HCT116 (cell line): Measurements from ENCODE around the gene SORL1-AS1.

ENCODE experiments used
- ATAC-seq: fragments of 200-7000 bp; cut with Tn5 transposase; 2 replicates; pipeline ENCODE4 v1.9.1; 2020; ENCODE audit warnings: mild to moderate bottlenecking, moderate library complexity
- BruUV-seq: library from RNA; stranded (reverse); fragments of 400-500 nt; replicated peaks from 2 replicates; lab custom pipeline; 2021; lab: Mats Ljungman, UMichigan
- CTCF ChIA-PET: fragments of 300-600 bp; sonication (Branson Sonifier 250); formaldehyde crosslinking; loops from one replicate; lab custom pipeline; 2021; ENCODE audit warnings: antibody characterized with exemption; lab: Charles Lee
- POLR2A ChIA-PET: fragments of 300-600, 350-600 bp; sonication (Branson Sonifier 250); formaldehyde crosslinking; loops from one replicate; lab custom pipeline; 2021; ENCODE audit warnings: antibody characterized with exemption; lab: Charles Lee
- RAD21 ChIA-PET, 2 experiments: fragments of 300-600 bp; sonication (Branson Sonifier 250); formaldehyde crosslinking; loops; one replicate each; lab custom pipeline; 2023; ENCODE audit warnings: low total read pairs in 2 of 2; ENCODE audit not compliant: uncharacterized antibody in 2 of 2, unreplicated experiment in 2 of 2, low non-redundant PET in 1 of 2; lab: Charles Lee
- DNase-seq: peaks from one replicate; pipeline ENCODE4 v3.0.0-alpha.2; 2010; ENCODE audit warnings: low read depth, low spot score
- H2AFZ ChIP-seq: fragments of 200-600 bp; shearing (Covaris generic), sonication (generic); 2 replicates; pipeline ENCODE4 v1.6.1; 2017; ENCODE audit warnings: low read depth, mixed run types, mixed read lengths, antibody characterized with exemption, low read length; ENCODE audit not compliant: poor library complexity, severe bottlenecking
- H3K27ac ChIP-seq: 2 replicates; pipeline ENCODE4 v1.5.1; 2012; ENCODE audit warnings: low read depth, low read length
- H3K27me3 ChIP-seq: fragments of 200-600 bp; sonication (generic); 2 replicates; pipeline ENCODE4 v1.6.1; 2016; ENCODE audit warnings: mixed run types, low read length, mixed read lengths; ENCODE audit not compliant: insufficient read depth
- H3K36me3 ChIP-seq, 2 experiments: fragments of 200-500 bp in 1 of 2; fragments of 200-600 bp in 1 of 2; sonication (Bioruptor generic) in 1 of 2; sonication (generic) in 1 of 2; 2 replicates each; pipeline versions ENCODE4 v1.5.1 to v1.6.1; 2014 to 2016; ENCODE audit warnings: low read length in 2 of 2, inconsistent platforms in 1 of 2, mixed read lengths in 1 of 2, mixed run types in 1 of 2; ENCODE audit not compliant: insufficient read depth in 2 of 2, control insufficient read depth in 1 of 2
- H3K4me1 ChIP-seq, 2 experiments: fragments of 200-600 bp in 1 of 2; sonication (generic) in 1 of 2; 2 replicates each; pipeline versions ENCODE4 v1.5.1 to v1.6.1; 2012 to 2017; ENCODE audit warnings: low read length in 2 of 2, inconsistent platforms in 1 of 2, mild to moderate bottlenecking in 1 of 2, mixed read lengths in 1 of 2, mixed run types in 1 of 2, moderate library complexity in 1 of 2; ENCODE audit not compliant: insufficient read depth in 2 of 2, control insufficient read depth in 1 of 2
- H3K4me2 ChIP-seq: fragments of 200-600 bp; sonication (generic); 2 replicates; pipeline ENCODE4 v1.6.1; 2017; ENCODE audit warnings: mixed run types, low read length, mixed read lengths
- H3K4me3 ChIP-seq, 2 experiments: fragments of 200-600 bp in 1 of 2; sonication (generic) in 1 of 2; replicated peaks in 1 of 2; 2 replicates each; pipeline ENCODE4 v1.5.1; 2011 to 2016; ENCODE audit warnings: low read length in 2 of 2, control low read depth in 1 of 2, low read depth in 1 of 2, mild to moderate bottlenecking in 1 of 2, mixed read lengths in 1 of 2, mixed run types in 1 of 2
- H3K79me2 ChIP-seq: fragments of 200-600 bp; sonication (generic); 2 replicates; pipeline ENCODE4 v1.6.1; 2017; ENCODE audit warnings: mild to moderate bottlenecking, mixed run types, low read length, moderate library complexity, mixed read lengths; ENCODE audit not compliant: insufficient read depth
- H3K9ac ChIP-seq: fragments of 200-600 bp; sonication (generic); 2 replicates; pipeline ENCODE4 v1.6.1; 2016; ENCODE audit warnings: low read length, mixed read lengths
- H3K9me2 ChIP-seq: fragments of 200-600 bp; sonication (generic), shearing (Covaris generic); 2 replicates; pipeline ENCODE4 v1.6.1; 2017; ENCODE audit warnings: mixed run types, mild to moderate bottlenecking, moderate library complexity; ENCODE audit not compliant: insufficient read depth
- H3K9me3 ChIP-seq, 2 experiments: fragments of 200-500 bp in 1 of 2; fragments of 200-600 bp in 1 of 2; sonication (Bioruptor generic) in 1 of 2; sonication (generic) in 1 of 2; 2 replicates each; pipeline ENCODE4 v1.6.1; 2014 to 2017; ENCODE audit warnings: low read length in 2 of 2, mixed read lengths in 2 of 2, inconsistent platforms in 1 of 2, low read depth in 1 of 2, mild to moderate bottlenecking in 1 of 2, mixed run types in 1 of 2, moderate library complexity in 1 of 2; ENCODE audit not compliant: control insufficient read depth in 1 of 2, insufficient read depth in 1 of 2
- H4K20me1 ChIP-seq: fragments of 200-600 bp; sonication (generic), shearing (Covaris generic); 2 replicates; pipeline ENCODE4 v1.6.1; 2017; ENCODE audit warnings: mixed run types, mild to moderate bottlenecking, moderate library complexity; ENCODE audit not compliant: insufficient read depth
- CBX3 ChIP-seq: IDR thresholded peaks from 2 replicates; pipeline ENCODE4 v1.6.1; 2012; ENCODE audit warnings: low read depth
- CEBPB ChIP-seq: IDR thresholded peaks from 2 replicates; pipeline ENCODE4 v1.6.1; 2012; ENCODE audit warnings: low read depth
- EZH2 ChIP-seq: fragments of 200-600 bp; sonication (generic); IDR thresholded peaks from 2 replicates; pipeline ENCODE4 v1.6.1; 2017; ENCODE audit warnings: antibody characterized with exemption, mixed run types
- FOSL1 ChIP-seq: IDR thresholded peaks from 2 replicates; pipeline ENCODE4 v1.6.1; 2012; ENCODE audit warnings: low read depth
- JUND ChIP-seq: IDR thresholded peaks from 2 replicates; pipeline ENCODE4 v1.6.1; 2012
- POLR2A ChIP-seq: IDR thresholded peaks from 2 replicates; pipeline ENCODE4 v1.7.0; 2011; ENCODE audit warnings: borderline replicate concordance; ENCODE audit not compliant: insufficient read depth, insufficient read length; ENCODE audit errors: extremely low read depth
- POLR2AphosphoS5 ChIP-seq: IDR thresholded peaks from 2 replicates; pipeline ENCODE4 v1.6.1; 2011; ENCODE audit warnings: mild to moderate bottlenecking, low read depth, low read length, moderate library complexity
- RAD21 ChIP-seq: IDR thresholded peaks from 2 replicates; pipeline ENCODE4 v1.6.1; 2012; ENCODE audit warnings: low read depth, mild to moderate bottlenecking
- SIN3A ChIP-seq: IDR thresholded peaks from 2 replicates; pipeline ENCODE4 v1.6.1; 2012; ENCODE audit warnings: low read depth
- SP1 ChIP-seq: IDR thresholded peaks from 2 replicates; pipeline ENCODE4 v1.6.1; 2012; ENCODE audit warnings: low read depth
- YY1 ChIP-seq: IDR thresholded peaks from 2 replicates; pipeline ENCODE4 v1.6.1; 2011; ENCODE audit warnings: low read length, low read depth, moderate library complexity, mild to moderate bottlenecking; ENCODE audit not compliant: insufficient replicate concordance; ENCODE audit errors: extremely low read depth
- ZFX ChIP-seq: fragments of 450-650 bp; IDR thresholded peaks from 2 replicates; pipeline ENCODE4 v1.6.1; 2017
- intact Hi-C: fragments of 100-400 bp; cut with micrococcal nuclease; formaldehyde crosslinking; loops from 2 replicates; pipeline ENCODE4 v1.10.0; 2022
- TF ChIP-seq, protein P1 (sequence below): IDR thresholded peaks from 2 replicates; pipeline ENCODE4 v1.6.1; 2012
- TF ChIP-seq, protein P2 (sequence below), 3 experiments: fragments of 200-600 bp in 1 of 3; sonication (generic) in 1 of 3; IDR thresholded peaks in 2 of 3; conservative IDR thresholded peaks in 1 of 3; 2 replicates each; pipeline ENCODE4 v1.5.1; 2012 to 2017; ENCODE audit warnings: low read depth in 2 of 3, low read length in 2 of 3, antibody characterized with exemption in 1 of 3, borderline replicate concordance in 1 of 3, control low read depth in 1 of 3, mild to moderate bottlenecking in 1 of 3, mixed read lengths in 1 of 3, mixed run types in 1 of 3, moderate library complexity in 1 of 3; ENCODE audit not compliant: insufficient read depth in 1 of 3

Gene SORL1-AS1

DNA sequence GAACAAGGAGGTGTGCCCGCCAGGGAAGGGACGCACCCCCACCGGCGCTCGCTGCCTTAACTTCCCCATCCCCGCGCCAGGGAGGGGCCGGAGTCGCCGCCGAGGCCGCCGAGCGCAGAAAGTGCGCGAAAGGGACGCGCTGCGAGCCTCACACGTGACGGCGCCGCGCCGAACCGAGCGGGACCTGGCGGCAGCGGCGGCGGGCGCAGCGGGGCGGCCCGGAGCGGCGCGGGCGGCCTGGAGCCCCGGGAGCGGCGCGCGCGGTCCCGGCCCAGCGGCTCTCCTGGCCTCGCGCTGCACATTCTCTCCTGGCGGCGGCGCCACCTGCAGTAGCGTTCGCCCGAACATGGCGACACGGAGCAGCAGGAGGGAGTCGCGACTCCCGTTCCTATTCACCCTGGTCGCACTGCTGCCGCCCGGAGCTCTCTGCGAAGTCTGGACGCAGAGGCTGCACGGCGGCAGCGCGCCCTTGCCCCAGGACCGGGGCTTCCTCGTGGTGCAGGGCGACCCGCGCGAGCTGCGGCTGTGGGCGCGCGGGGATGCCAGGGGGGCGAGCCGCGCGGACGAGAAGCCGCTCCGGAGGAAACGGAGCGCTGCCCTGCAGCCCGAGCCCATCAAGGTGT, 670 bp downstream of the SORL1-AS1 start, which contains the start of gene SORL1:
TSS of gene SORL1 (plus strand) at position 329 of the 623 bp plus-strand sequence. CDS start at position 347, 18 bp downstream.
- DNase-seq: no peak
- POLR2A ChIA-PET: interaction anchor here (0.6 to 1.1 kb wide), 2 partner anchors 15 kb away, joined by 3 to 4 read pairs; no protein-coding TSS in a partner anchor

More for the DNA sequence above, 670 bp downstream of the SORL1-AS1 start, which contains the start of gene SORL1:
- Histone ChIP-seq H3K9me3 (no peaks in the 10 kb centered on the region), H3K4me3 (peak within 1 kb of the TSS; percentile 69 to 87), H3K9me2 (no peaks in the 10 kb centered on the region), H3K36me3 (no peaks in the 10 kb centered on the region), H3K4me1 (peaks cover 8 to 16% of the 10 kb centered on the region in 2 experiments; a peak in 3 of 4 replicates), H2AFZ (peak within 1 kb of the TSS; percentile 94), H4K20me1 (no peaks in the 10 kb centered on the region), H3K79me2 (no peaks in the 10 kb centered on the region), H3K27me3 (no peaks in the 10 kb centered on the region), H3K4me2 (peak within 1 kb of the TSS; percentile 92), H3K27ac (peak within 1 kb of the TSS; percentile 68), H3K9ac (peak within 1 kb of the TSS; percentile 64)
- no TSS peak for BruUV-seq
- peak; percentile 94 for ATAC-seq
- intact Hi-C loops: loop anchor here (1.0 kb wide), 1 partner anchor 139 kb away; no protein-coding TSS in a partner anchor
- ChIA-PET CTCF (interaction anchor here (0.6 kb wide), 1 partner anchor 13 kb away, joined by 3 read pairs; no protein-coding TSS in a partner anchor), RAD21 (no interaction called here)
- TF ChIP-seq, protein P1, sequence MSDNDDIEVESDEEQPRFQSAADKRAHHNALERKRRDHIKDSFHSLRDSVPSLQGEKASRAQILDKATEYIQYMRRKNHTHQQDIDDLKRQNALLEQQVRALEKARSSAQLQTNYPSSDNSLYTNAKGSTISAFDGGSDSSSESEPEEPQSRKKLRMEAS: peak; percentile 4; the same call in 1 of the 2 replicates
- TF ChIP-seq SP1 (no peak), ZFX (peak; percentile 51; the same call in 1 of the 2 replicates), EZH2 (no peak), POLR2A (peak; percentile 52), FOSL1 (no peak), CBX3 (0 out of 2 replicates have a peak, but pooled peaks have one; percentile 54), JUND (no peak), CEBPB (no peak), YY1 (peak; percentile 88), SIN3A (no peak), POLR2AphosphoS5 (peak; percentile 66), RAD21 (peak; percentile 66)
- TF ChIP-seq, protein P2, sequence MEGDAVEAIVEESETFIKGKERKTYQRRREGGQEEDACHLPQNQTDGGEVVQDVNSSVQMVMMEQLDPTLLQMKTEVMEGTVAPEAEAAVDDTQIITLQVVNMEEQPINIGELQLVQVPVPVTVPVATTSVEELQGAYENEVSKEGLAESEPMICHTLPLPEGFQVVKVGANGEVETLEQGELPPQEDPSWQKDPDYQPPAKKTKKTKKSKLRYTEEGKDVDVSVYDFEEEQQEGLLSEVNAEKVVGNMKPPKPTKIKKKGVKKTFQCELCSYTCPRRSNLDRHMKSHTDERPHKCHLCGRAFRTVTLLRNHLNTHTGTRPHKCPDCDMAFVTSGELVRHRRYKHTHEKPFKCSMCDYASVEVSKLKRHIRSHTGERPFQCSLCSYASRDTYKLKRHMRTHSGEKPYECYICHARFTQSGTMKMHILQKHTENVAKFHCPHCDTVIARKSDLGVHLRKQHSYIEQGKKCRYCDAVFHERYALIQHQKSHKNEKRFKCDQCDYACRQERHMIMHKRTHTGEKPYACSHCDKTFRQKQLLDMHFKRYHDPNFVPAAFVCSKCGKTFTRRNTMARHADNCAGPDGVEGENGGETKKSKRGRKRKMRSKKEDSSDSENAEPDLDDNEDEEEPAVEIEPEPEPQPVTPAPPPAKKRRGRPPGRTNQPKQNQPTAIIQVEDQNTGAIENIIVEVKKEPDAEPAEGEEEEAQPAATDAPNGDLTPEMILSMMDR (IDR thresholded peaks at IDR 0.05 in 2 of 3, conservative IDR thresholded peaks at IDR 0.05 in 1 of 3; ENCODE audit: borderline replicate concordance in 1 of 3, insufficient read depth in 1 of 3, low read depth in 2 of 3, low read length in 2 of 3): peak; percentile 43 to 65 (median 47); a peak in 5 of 6 replicates
